Esophagus (tissue), 2 donors: ENCODE data around the gene RNF4. TPM values are rescaled to one million over a fixed set of nuclear protein-coding genes. Genes with fewer than 3 reads are reported as not detected.
"Not testable (repeated sequence)": the region's sequence is repeated elsewhere in the genome, so short reads cannot be mapped to it uniquely, and the experiment has no call there.

Experiments
- H3K27ac ChIP-seq, 2 donors: one replicate each; pipeline ENCODE4 v1.5.1; 2013; ENCODE audit warnings: low read depth in 2 of 2, mild to moderate bottlenecking in 2 of 2, inconsistent platforms in 1 of 2, low read length in 1 of 2, moderate library complexity in 1 of 2
- H3K27me3 ChIP-seq, 2 donors: one replicate each; pipeline ENCODE4 v1.6.1; 2013; ENCODE audit warnings: low read length in 2 of 2, control low read depth in 1 of 2, mild to moderate bottlenecking in 1 of 2; ENCODE audit not compliant: insufficient read depth in 2 of 2, control insufficient read depth in 1 of 2
- H3K36me3 ChIP-seq, 2 donors: one replicate each; pipeline ENCODE4 v1.6.1; 2013; ENCODE audit warnings: low read length in 1 of 2; ENCODE audit not compliant: control insufficient read depth in 2 of 2, insufficient read depth in 2 of 2
- H3K4me1 ChIP-seq, 2 donors: one replicate each; pipeline ENCODE4 v1.6.1; 2013; ENCODE audit warnings: low read length in 1 of 2; ENCODE audit not compliant: control insufficient read depth in 2 of 2, insufficient read depth in 2 of 2
- H3K4me3 ChIP-seq, 2 donors: one replicate each; pipeline ENCODE4 v1.5.1; 2013; ENCODE audit warnings: low read length in 2 of 2, mild to moderate bottlenecking in 2 of 2, low read depth in 1 of 2, moderate library complexity in 1 of 2
- H3K9me3 ChIP-seq, 2 donors: one replicate each; pipeline ENCODE4 v1.6.1; 2013; ENCODE audit warnings: mild to moderate bottlenecking in 2 of 2, low read depth in 1 of 2, low read length in 1 of 2, moderate library complexity in 1 of 2; ENCODE audit not compliant: control insufficient read depth in 2 of 2, insufficient read depth in 1 of 2
- WGBS, 2 donors: extraction: QIAGEN DNeasy Blood & Tissue Kit; methylation state at CpG; one replicate each; pipeline ENCODE4 v1.1.7; 2013; 5-methylcytosine and 5-hydroxymethylcytosine counted together
- polyA plus RNA-seq, 2 donors: library from polyadenylated mRNA; stranded (reverse); fragments of 200-250 nt; gene quantifications; one replicate each; pipeline ENCODE4 v1.2.3, GENCODE V29; 2013
- donor health status: healthy with polysubstance abuse.
- donor health status: Bipolar disorder and iron deficiency.

Gene RNF4
- polyA plus RNA-seq, 2 donors: 14.3 to 18.3 TPM

DNA sequence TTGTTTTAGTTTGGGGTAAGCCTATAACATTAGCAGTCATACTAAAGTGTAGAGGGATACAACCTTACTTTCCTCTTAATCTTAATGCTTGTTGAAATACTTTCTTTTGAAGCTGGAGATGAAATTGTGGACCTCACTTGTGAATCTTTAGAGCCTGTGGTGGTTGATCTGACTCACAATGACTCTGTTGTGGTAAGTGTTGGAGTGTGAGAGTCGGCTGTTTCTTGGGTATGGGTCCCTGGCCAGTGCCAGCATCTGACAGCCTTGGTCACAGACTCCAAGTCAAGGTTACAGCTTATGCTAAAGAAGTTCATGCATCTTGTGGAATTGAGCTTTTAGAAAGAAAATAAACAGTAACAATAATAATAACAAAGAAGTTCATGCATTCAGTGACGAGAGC lies 31.6 kb downstream of the RNF4 start:
- H3K27me3 ChIP-seq: no peaks in the 10 kb centered on the region
- H3K9me3 ChIP-seq: no peaks in the 10 kb centered on the region
- 86 to 87% methylated on average over 2 of the region's 2 CpGs for WGBS, 2 donors
- no peak overlapping the region for H3K4me3 ChIP-seq
- H3K36me3 ChIP-seq: peaks cover 22 to 27% of the 10 kb centered on the region in 2 donors
- no peaks in the 10 kb centered on the region for H3K4me1 ChIP-seq
- no peak overlapping the region for H3K27ac ChIP-seq

DNA sequence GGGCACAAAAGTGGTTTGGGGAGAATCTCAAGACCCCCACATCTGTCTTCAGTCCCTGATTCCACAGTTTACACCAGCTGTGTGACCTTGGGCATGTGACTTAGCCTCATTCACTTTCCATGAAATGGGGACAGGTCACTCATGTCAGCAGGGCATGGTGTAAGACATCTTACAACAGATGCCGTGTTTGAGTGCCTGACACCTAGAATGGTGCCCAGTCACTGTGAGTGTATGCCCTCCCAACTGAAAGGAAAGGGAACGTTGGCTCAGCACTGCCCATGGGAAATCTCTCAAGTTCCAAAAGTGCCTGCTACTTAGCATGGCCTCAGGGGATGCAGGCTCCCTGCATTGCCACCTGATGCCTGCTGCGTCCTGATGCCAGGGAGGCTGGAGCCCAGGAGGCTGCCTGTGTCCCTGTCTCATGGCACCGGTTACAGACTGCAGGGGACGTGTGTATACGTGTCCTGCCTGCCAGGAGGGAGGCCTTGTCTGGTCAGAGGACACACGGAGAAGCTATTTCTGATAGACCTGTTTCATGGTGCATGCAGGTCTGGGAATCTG lies 32.2 kb downstream of the RNF4 start:
- Histone ChIP-seq H3K27ac (no peak overlapping the region), H3K36me3 (peaks cover 22 to 27% of the 10 kb centered on the region in 2 donors), H3K9me3 (no peaks in the 10 kb centered on the region), H3K27me3 (no peaks in the 10 kb centered on the region), H3K4me3 (no peak overlapping the region), H3K4me1 (no peaks in the 10 kb centered on the region)
- WGBS, 2 donors: 87 to 92% methylated on average over 7 of the region's 7 CpGs

DNA sequence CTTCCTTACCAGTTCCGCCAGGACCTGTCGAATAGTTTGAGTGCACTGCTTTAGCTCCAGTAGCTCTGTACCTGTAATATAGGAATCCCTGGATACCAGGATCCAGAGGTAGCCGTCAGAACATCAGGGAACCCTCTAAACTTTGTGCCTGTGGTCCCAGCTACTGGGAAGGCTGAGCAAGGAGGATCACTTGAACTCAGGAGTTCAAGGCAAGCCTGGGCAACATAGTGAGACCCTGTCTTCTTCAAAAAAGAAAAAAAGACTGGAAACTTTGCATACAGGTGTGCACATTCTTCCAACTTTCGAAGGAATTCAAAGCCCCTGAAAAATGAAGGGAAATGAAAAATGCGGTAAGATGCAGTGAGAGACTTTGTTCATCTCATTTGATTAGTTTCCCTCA lies 34.9 kb downstream of the RNF4 start:
- peaks cover 16 to 33% of the 10 kb centered on the region in 2 donors for H3K36me3 ChIP-seq
- H3K27me3 ChIP-seq: no peaks in the 10 kb centered on the region

DNA sequence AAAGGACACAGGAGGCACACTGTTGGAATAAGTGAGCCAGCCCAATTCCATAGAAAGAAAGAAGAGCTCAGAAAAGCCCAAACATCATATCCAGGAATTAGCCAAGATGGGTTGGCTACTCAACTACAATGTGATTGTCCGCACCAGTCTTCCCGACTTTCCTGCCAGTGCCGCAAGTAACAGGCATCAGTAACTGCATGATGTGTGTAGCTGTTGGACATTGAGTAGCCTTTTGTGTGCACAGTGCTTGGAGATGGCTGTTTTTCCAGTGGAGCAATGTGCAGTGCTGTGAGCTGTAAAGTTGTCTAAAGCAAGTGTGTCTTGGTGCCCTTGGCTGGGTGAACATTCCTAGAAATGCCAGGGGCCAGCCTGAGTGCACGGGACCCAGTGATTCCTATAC lies 38.4 kb downstream of the RNF4 start:
- Histone ChIP-seq H3K9me3 (peaks cover 0 to 2% of the 10 kb centered on the region in 2 donors), H3K36me3 (peaks cover 10 to 34% of the 10 kb centered on the region in 2 donors), H3K27me3 (no peaks in the 10 kb centered on the region), H3K4me1 (no peaks in the 10 kb centered on the region), H3K4me3 (no peak overlapping the region), H3K27ac (peak overlapping the region in 1 of 2 donors; percentile 28)
- 95 to 99% methylated on average over 4 of the region's 4 CpGs for WGBS, 2 donors

More for the DNA sequence above, 34.9 kb downstream of the RNF4 start:
- Histone ChIP-seq H3K9me3 (peaks cover 0 to 2% of the 10 kb centered on the region in 2 donors), H3K4me3 (no peak overlapping the region), H3K4me1 (no peaks in the 10 kb centered on the region), H3K27ac (no peak overlapping the region)
- WGBS, 2 donors: 93 to 97% methylated on average over 5 of the region's 5 CpGs

DNA sequence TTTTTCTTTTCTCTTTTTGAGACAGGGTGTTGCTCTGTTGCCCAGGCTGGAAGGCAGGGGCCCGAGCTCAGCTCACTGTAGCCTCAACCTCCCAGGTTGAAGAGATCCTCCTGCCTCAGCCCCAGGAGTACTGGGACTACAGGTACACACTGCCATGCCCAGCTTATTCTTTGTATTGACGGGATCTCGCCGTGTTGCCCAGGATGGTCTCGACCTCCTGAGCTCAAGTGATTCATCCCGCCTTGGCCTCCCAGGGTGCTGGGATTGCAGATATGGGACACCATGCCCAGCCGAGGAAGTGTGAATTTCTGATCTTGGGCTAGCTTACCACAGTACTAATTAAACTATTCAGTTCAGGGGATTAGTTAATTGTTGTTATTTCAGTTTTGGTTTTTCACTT lies 38.9 kb downstream of the RNF4 start:
- H3K36me3 ChIP-seq: peaks cover 11 to 40% of the 10 kb centered on the region in 2 donors
- 91 to 92% methylated on average over 7 of the region's 7 CpGs for WGBS, 2 donors

DNA sequence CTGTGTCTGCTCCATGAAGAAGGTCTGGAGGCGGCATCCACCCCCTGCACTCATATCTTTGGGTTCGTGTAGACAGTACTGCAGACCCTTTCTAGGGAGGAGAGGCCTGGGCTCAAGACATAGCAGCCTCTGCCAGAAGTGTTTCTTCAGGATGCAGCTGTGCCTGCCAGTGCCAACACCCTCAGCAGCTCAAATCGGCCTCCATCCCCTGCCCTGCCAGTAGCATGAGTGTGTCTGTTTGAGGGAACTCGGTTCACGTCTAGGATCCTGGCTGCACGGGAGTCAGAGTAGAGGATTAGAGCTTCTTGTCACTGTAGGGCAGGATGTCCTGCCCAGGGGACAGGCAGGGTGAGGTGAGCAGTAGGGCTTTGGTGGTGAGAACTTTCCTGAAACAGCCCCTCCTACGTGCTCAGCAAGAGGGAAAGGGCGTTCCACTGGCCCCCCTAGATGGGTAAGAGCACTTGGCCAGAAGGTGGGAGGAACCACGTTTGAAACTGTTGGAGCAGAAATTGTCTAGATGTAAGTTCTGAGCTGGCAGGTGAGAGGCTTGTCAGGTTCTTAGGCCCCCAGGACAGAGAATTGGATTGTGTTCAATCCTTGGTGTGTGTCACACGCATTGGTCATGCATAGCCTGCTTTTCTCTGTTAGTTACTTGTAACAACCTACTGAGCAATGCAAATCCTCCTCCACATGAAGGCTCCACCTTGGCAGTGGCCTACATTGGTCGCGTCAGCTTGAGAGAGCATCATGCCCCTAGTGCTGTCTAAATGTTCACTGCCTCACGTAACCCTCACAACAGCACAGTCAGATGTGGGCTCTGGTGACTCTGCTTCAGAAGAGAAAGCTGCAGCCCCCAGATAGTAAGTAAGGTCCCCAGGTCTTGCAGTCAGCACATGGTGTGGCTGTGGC lies 41.7 kb downstream of the RNF4 start:
- H3K4me1 ChIP-seq: no peaks in the 10 kb centered on the region
- H3K27me3 ChIP-seq: no peaks in the 10 kb centered on the region
- peaks cover 13 to 47% of the 10 kb centered on the region in 2 donors for H3K36me3 ChIP-seq
- H3K9me3 ChIP-seq: peaks cover 0 to 2% of the 10 kb centered on the region in 2 donors
- no peak overlapping the region for H3K27ac ChIP-seq
- no peak overlapping the region for H3K4me3 ChIP-seq
- 84 to 88% methylated on average over 13 of the region's 13 CpGs for WGBS, 2 donors

More for the DNA sequence above, 38.9 kb downstream of the RNF4 start:
- no peaks in the 10 kb centered on the region for H3K4me1 ChIP-seq
- no peak overlapping the region for H3K27ac ChIP-seq
- peaks cover 0 to 2% of the 10 kb centered on the region in 2 donors for H3K9me3 ChIP-seq
- no peaks in the 10 kb centered on the region for H3K27me3 ChIP-seq
- no peak overlapping the region for H3K4me3 ChIP-seq

DNA sequence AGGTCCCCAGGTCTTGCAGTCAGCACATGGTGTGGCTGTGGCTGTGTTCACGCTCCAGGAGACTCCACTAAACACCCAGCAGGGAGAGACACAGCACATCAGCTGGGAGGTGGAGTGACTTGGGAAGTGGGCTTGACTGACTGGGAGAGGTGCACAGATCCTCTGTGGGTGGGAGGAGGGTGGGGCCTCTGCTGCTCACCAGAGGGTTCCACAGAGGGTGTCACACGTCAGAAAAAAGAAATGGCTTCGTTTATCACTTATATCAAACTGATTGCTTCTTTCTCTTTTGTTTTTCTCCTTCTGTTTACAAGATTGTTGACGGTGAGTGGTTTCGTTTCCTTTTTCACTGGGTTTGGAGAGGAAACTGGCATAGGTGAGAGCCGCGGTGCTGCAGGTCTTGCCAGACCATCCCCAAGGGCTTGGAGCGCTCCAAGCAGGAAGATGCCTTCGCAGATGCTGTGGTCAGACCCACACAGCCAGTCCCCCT lies 42.8 kb downstream of the RNF4 start:
- no peaks in the 10 kb centered on the region for H3K27me3 ChIP-seq
- H3K4me3 ChIP-seq: no peak overlapping the region
- H3K36me3 ChIP-seq: peaks cover 12 to 53% of the 10 kb centered on the region in 2 donors
- 75 to 77% methylated on average over 9 of the region's 9 CpGs for WGBS, 2 donors
- peaks cover 0 to 2% of the 10 kb centered on the region in 2 donors for H3K9me3 ChIP-seq
- no peaks in the 10 kb centered on the region for H3K4me1 ChIP-seq
- no peak overlapping the region for H3K27ac ChIP-seq

DNA sequence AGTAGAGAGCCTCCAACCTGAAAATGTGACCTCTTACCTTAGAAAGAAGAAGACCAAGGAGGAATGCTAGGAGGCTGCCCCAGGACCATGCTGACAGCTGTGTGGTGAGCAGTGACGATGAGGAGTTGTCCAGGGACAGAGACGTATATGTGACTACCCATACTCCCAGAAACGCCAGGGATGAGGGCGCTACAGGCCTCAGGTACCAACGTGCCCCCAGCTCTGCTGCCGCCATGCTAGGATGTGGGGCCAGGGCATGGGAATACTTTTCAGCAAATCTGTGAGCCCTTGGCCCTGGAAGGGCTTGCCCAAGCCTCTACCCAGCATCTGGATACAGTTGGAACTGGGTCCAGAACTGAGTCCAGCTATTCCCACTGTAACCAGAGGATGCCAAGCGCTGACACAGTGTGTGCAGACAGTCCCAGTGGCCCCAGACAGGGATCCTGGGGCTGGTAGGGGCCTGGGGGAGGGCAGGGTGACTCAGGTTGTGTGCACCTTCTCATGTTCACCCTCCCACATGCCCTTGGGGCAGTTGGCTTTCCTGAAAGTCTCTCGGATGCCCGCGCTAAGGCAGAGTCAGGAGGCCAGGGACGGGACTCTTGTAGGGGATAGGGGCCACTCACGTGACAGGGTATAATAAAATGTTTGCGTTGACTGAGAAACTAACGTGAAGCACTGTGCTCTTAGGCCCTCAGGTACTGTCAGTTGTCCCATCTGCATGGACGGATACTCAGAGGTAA lies 43.7 kb downstream of the RNF4 start:
- Histone ChIP-seq H3K4me1 (no peaks in the 10 kb centered on the region), H3K36me3 (peaks cover 11 to 48% of the 10 kb centered on the region in 2 donors), H3K4me3 (no peak overlapping the region), H3K27me3 (no peaks in the 10 kb centered on the region), H3K27ac (no peak overlapping the region), H3K9me3 (no peaks in the 10 kb centered on the region)
- 91 to 93% methylated on average over 15 of the region's 15 CpGs for WGBS, 2 donors

DNA sequence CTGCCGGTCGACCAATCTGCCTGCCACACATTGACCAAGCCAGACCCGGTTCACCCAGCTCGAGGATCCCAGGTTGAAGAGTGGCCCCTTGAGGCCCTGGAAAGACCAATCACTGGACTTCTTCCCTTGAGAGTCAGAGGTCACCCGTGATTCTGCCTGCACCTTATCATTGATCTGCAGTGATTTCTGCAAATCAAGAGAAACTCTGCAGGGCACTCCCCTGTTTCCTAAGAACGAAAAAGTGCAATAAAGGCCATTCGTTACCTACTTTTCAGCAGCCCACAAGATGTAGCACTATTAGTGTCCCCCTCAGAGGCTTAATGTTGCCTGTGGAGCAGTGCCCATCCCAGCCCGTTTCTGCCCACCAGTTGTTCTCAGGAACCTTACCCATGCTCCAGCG lies 45.3 kb downstream of the RNF4 start:
- H3K36me3 ChIP-seq: peaks cover 11 to 44% of the 10 kb centered on the region in 2 donors
- not testable (repeated sequence) for H3K27ac ChIP-seq, H3K4me3 ChIP-seq, H3K9me3 ChIP-seq, H3K27me3 ChIP-seq, H3K4me1 ChIP-seq
- 83 to 86% methylated on average over 9 of the region's 9 CpGs for WGBS, 2 donors
